ENCODE data around the gene EIPR1. TPM values are rescaled to one million over a fixed set of nuclear protein-coding genes. Genes with fewer than 3 reads are reported as not detected.

Gene EIPR1
- total and polyA plus RNA-seq, 2 of the 13 experiments (the other 11 are each of a cell fraction or from before 2014, with no cell fraction given): 70.0 to 96.3 TPM

DNA sequence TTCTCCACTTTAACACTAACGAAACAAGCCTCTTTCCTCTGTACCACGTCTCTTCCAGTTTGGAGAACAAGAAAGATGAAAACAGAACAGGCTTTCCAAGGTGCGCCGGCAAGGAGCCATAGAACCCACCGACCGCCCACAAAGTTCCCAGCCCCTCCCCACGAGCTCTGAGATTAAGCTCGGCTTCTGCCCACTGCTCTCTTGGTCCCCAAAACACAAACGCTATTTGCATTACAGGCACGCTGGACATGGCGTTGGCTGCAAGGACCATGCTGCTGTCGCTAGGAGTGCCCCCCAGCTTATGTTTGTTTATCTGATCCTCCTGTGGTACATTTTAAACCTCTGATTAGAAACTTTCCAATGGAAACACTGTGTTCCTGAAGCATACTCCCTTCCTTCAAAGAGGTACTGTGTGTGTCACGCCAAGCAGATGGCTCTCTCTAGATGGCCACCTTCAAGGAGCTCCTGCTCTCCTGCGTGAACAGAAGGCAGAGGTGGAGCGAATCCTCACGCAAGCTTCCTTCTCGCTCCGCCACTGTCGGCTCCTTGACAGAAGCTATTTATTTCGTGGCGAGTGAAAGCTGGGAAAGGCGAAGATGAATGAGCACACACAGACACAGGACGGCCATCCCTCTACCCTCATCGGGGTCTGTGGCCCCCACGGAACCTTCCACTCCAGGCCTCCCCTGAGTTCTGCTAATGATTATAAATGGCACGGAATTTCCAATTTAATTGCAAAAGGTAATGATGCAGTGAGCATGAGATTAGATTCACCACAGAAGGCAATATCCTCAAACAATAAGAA is 166.2 kb downstream of the EIPR1 start:
- H3K9ac ChIP-seq (ENCODE audit: insufficient read depth, low read depth, low read length): no peak overlapping the region
- no peak for ATAC-seq
- intact Hi-C loops (cut with micrococcal nuclease; ENCODE audit: unreplicated experiment) (no loop called here), in situ Hi-C loops (cut with HindIII; ENCODE audit: extremely low pct_ligation_motif_present, low pct_unique_long_range_greater_than_20kb) (no loop called here)
- H3K9me3 ChIP-seq (ENCODE audit: low read length): no peaks in the 10 kb centered on the region
- no peak for FAIRE-seq
- H3K27me3 ChIP-seq (ENCODE audit: control insufficient read depth in 1 of 2, insufficient read depth in 2 of 2, low read length in 2 of 2): no peaks in the 10 kb centered on the region
- no peak overlapping the region for H3K4me2 ChIP-seq (ENCODE audit: low read depth, low read length)
- H3K79me2 ChIP-seq (ENCODE audit: insufficient read depth, low read length): no peaks in the 10 kb centered on the region
- H3K4me1 ChIP-seq (ENCODE audit: insufficient read depth, low read length): no peaks in the 10 kb centered on the region
- no peak overlapping the region for H3K27ac ChIP-seq (ENCODE audit: extremely low read length, insufficient read depth, low read length)
- H4K20me1 ChIP-seq (ENCODE audit: insufficient read depth, low read length): no peaks in the 10 kb centered on the region; the same call in 1 of the 2 replicates
- H3K36me3 ChIP-seq (replicated peaks in 1 of 2; ENCODE audit: control insufficient read depth in 1 of 2, insufficient read depth in 2 of 2, low read length in 2 of 2): peaks cover 6 to 46% of the 10 kb centered on the region in 2 experiments; a peak in 4 of 5 replicates
- TF ChIP-seq FOSL2 (CRISPR knock-in tag; IDR thresholded peaks at IDR 0.05) (no peak), ZNF30 (CRISPR knock-in tag; IDR thresholded peaks at IDR 0.05) (no peak), CREBL2 (CRISPR knock-in tag; IDR thresholded peaks at IDR 0.05; ENCODE audit: borderline replicate concordance) (no peak), ZNF530 (CRISPR knock-in tag; IDR thresholded peaks at IDR 0.05; ENCODE audit: low read depth) (no peak), NKX3-1 (CRISPR knock-in tag; IDR thresholded peaks at IDR 0.05) (no peak), ZSCAN29 (CRISPR knock-in tag; conservative IDR thresholded peaks at IDR 0.05) (no peak), ZNF572 (CRISPR knock-in tag; IDR thresholded peaks at IDR 0.05) (no peak), SSRP1 (CRISPR knock-in tag; IDR thresholded peaks at IDR 0.05) (no peak)
- no peak for DNase-seq (ENCODE audit: low spot score)
- ChIA-PET POLR2A (no interaction called here), CTCF (ENCODE audit: low intra/inter-chr PET ratio, low total read pairs) (no interaction called here)
- H2AFZ ChIP-seq (ENCODE audit: low read length): no peak overlapping the region
- BruUV-seq (replicated peaks): no TSS peak
- H3K4me3 ChIP-seq (replicated peaks in 1 of 3; ENCODE audit: insufficient read depth in 1 of 3, low read depth in 2 of 3, low read length in 3 of 3): no peak overlapping the region
- 91% methylated on average over 26 of the region's 26 CpGs for WGBS (ENCODE audit: low lambda C conversion rate)

DNA sequence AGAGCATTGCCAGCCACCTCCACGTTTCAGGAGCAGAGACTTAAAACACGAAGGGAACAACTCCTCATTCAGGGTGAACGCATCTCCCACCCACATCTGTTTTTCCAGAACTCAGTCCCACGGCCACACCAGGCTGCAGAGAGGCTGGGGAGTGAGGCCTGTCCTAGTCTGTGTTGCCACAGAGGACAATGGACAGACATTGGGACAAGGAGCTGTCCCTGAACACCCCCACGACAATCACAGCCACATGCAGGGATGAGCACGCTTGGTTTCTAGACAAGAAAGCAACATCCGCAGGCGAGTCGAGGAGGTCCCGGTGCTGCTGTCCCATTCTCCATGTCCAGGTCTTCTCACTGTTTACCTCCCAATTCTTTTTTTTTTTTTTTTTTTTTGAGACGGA is 167.4 kb downstream of the EIPR1 start:
- H3K9me3 ChIP-seq (ENCODE audit: low read length): no peaks in the 10 kb centered on the region
- no peak for ATAC-seq
- CTCF ChIA-PET (ENCODE audit: low intra/inter-chr PET ratio, low total read pairs): no interaction called here
- POLR2A ChIA-PET: no interaction called here
- H3K27ac ChIP-seq (ENCODE audit: extremely low read length, insufficient read depth, low read length): no peak overlapping the region
- no peaks in the 10 kb centered on the region for H3K4me1 ChIP-seq (ENCODE audit: insufficient read depth, low read length)
- no peak overlapping the region for H3K4me2 ChIP-seq (ENCODE audit: low read depth, low read length)
- H3K27me3 ChIP-seq (ENCODE audit: control insufficient read depth in 1 of 2, insufficient read depth in 2 of 2, low read length in 2 of 2): no peaks in the 10 kb centered on the region
- no peaks in the 10 kb centered on the region for H3K79me2 ChIP-seq (ENCODE audit: insufficient read depth, low read length)
- in situ Hi-C loops (cut with HindIII; ENCODE audit: extremely low pct_ligation_motif_present, low pct_unique_long_range_greater_than_20kb) (no loop called here), intact Hi-C loops (cut with micrococcal nuclease; ENCODE audit: unreplicated experiment) (no loop called here)
- H4K20me1 ChIP-seq (ENCODE audit: insufficient read depth, low read length): no peaks in the 10 kb centered on the region; the same call in 1 of the 2 replicates
- DNase-seq (ENCODE audit: low spot score): no peak
- 89% methylated on average over 11 of the region's 11 CpGs for WGBS (ENCODE audit: low lambda C conversion rate)
- H3K36me3 ChIP-seq (replicated peaks in 1 of 2; ENCODE audit: control insufficient read depth in 1 of 2, insufficient read depth in 2 of 2, low read length in 2 of 2): peaks cover 6 to 52% of the 10 kb centered on the region in 2 experiments; a peak in 4 of 5 replicates
- no TSS peak for BruUV-seq (replicated peaks)
- TF ChIP-seq SATB2 (CRISPR knock-in tag; IDR thresholded peaks at IDR 0.05) (no peak), ZNF790 (CRISPR knock-in tag; IDR thresholded peaks at IDR 0.05; ENCODE audit: borderline replicate concordance) (no peak), GFI1 (CRISPR knock-in tag; IDR thresholded peaks at IDR 0.05; ENCODE audit: borderline replicate concordance) (no peak)
- H3K4me3 ChIP-seq (replicated peaks in 1 of 3; ENCODE audit: insufficient read depth in 1 of 3, low read depth in 2 of 3, low read length in 3 of 3): no peak overlapping the region
- H2AFZ ChIP-seq (ENCODE audit: low read length): no peak overlapping the region
- no peak overlapping the region for H3K9ac ChIP-seq (ENCODE audit: insufficient read depth, low read depth, low read length)
- FAIRE-seq: no peak

Data from HepG2 (cell line).